ENCODE measurements around the gene ARPC4. TPM values are rescaled to one million over a fixed set of nuclear protein-coding genes. Genes with fewer than 3 reads are reported as not detected.
"Not testable (repeated sequence)": the region's sequence is repeated elsewhere in the genome, so short reads cannot be mapped to it uniquely, and the experiment has no call there.

Gene ARPC4
- total RNA-seq, 1 donor from 2014 or later, result 77.7 TPM

GRCh38 chr3:9825451-9826040 lies 32.7 kb downstream of the ARPC4 start:
- no peak for DNase-seq

GRCh38 chr3:9826815-9827573 lies 34.1 kb downstream of the ARPC4 start:
- DNase-seq, result no peak

- DNase-seq, result no peak
Measured at GRCh38 chr3:9828801-9829755, 36.2 kb downstream of the ARPC4 start.

GRCh38 chr3:9831253-9831652 lies 38.4 kb downstream of the ARPC4 start:
- DNase-seq, result no peak

GRCh38 chr3:9833078-9833477 lies 40.2 kb downstream of the ARPC4 start:
- no peak for DNase-seq

GRCh38 chr3:9834520-9835380 lies 41.9 kb downstream of the ARPC4 start:
- no peak for DNase-seq

- no peak for DNase-seq
Measured at GRCh38 chr3:9837701-9838582, 45.1 kb downstream of the ARPC4 start.

- DNase-seq, result no peak
Measured at GRCh38 chr3:9838856-9839255, 46.0 kb downstream of the ARPC4 start.

- no peak for DNase-seq
Measured at GRCh38 chr3:9841015-9841414, 48.1 kb downstream of the ARPC4 start.

- DNase-seq, result peak; percentile 93
Measured at GRCh38 chr3:9843715-9844438, 51.0 kb downstream of the ARPC4 start, which contains the start of gene RPUSD3. TSS of gene RPUSD3 (minus strand) at chr3:9844008. CDS start at chr3:9843990, 18 bp downstream.

- DNase-seq, result no peak
Measured at GRCh38 chr3:9846231-9846630, 53.3 kb downstream of the ARPC4 start.

- no peak for DNase-seq
Measured at GRCh38 chr3:9846931-9847488, 54.1 kb downstream of the ARPC4 start.

- DNase-seq, result not testable (repeated sequence)
Measured at GRCh38 chr3:9847870-9848269, 55.0 kb downstream of the ARPC4 start.

GRCh38 chr3:9848860-9849259 lies 56.0 kb downstream of the ARPC4 start:
- DNase-seq, result peak; percentile 42

- not testable (repeated sequence) for DNase-seq
Measured at GRCh38 chr3:9851383-9851782, 58.5 kb downstream of the ARPC4 start.

GRCh38 chr3:9851926-9852325 lies 59.0 kb downstream of the ARPC4 start:
- not testable (repeated sequence) for DNase-seq

GRCh38 chr3:9852528-9852927 lies 59.6 kb downstream of the ARPC4 start:
- no peak for DNase-seq

GRCh38 chr3:9854291-9854940 lies 61.5 kb downstream of the ARPC4 start:
- not testable (repeated sequence) for DNase-seq

- no peak for DNase-seq
Measured at GRCh38 chr3:9855594-9855993, 62.7 kb downstream of the ARPC4 start.

Measured in skin of body (tissue), 2 donors.